GM12801 (cell line): ENCODE data around the gene DNAJB2.

ENCODE experiments used
- CTCF ChIP-seq: IDR thresholded peaks from one replicate; pipeline ENCODE4 v1.5.1; 2011; ENCODE audit warnings: control low read depth; ENCODE audit not compliant: insufficient read length; ENCODE audit errors: extremely low read depth

The DNAJB2 gene

GRCh38 chr2:219293736-219294231 is 14.6 kb downstream of the DNAJB2 start:
- no peak for TF ChIP-seq CTCF

- TF ChIP-seq CTCF, result peak; percentile 43
Measured at GRCh38 chr2:219294356-219295351, 15.5 kb downstream of the DNAJB2 start.

- no peak for TF ChIP-seq CTCF
Measured at GRCh38 chr2:219296142-219296541, 17.0 kb downstream of the DNAJB2 start.

GRCh38 chr2:219296631-219297391 is 17.6 kb downstream of the DNAJB2 start:
- TF ChIP-seq CTCF, result no peak

GRCh38 chr2:219297766-219298456 is 18.7 kb downstream of the DNAJB2 start:
- TF ChIP-seq CTCF, result no peak

- TF ChIP-seq CTCF, result peak; percentile 60
Measured at GRCh38 chr2:219298759-219299371, 19.7 kb downstream of the DNAJB2 start.
